K562 (cell line): ENCODE data around the gene ZFAND2B. TPM values are rescaled to one million over a fixed set of nuclear protein-coding genes. Genes with fewer than 3 reads are reported as not detected.

ENCODE experiments used
- ATAC-seq: fragments of 200-7000 bp; cut with Tn5 transposase; 3 replicates; pipeline ENCODE4 v1.9.1; 2020; ENCODE audit warnings: moderate library complexity
- BruUV-seq: library from RNA; stranded (reverse); fragments of 400-500 nt; replicated peaks from 2 replicates; lab custom pipeline; 2021; lab: Mats Ljungman, UMichigan
- CTCF ChIA-PET: fragments of 300-600 bp; formaldehyde crosslinking; extraction: SDS; loops from one replicate; lab custom pipeline; 2021; ENCODE audit warnings: low intra/inter-chr PET ratio; lab: Yijun Ruan, JAX
- POLR2A ChIA-PET: fragments of 300-600, 350-650 bp; sonication (Branson Sonifier 250); formaldehyde crosslinking; extraction: SDS; loops from one replicate; lab custom pipeline; 2021; ENCODE audit warnings: antibody characterized with exemption, inconsistent platforms; lab: Yijun Ruan, JAX
- DNase-seq, 4 experiments: peaks; one replicate each; pipeline versions ENCODE4 v3.0.0 to v3.0.0-alpha.2; 2011 to 2018; ENCODE audit warnings: low spot score in 3 of 4, mixed read lengths in 3 of 4; ENCODE audit errors: extremely low read depth in 1 of 4
- FAIRE-seq: peaks from 2 replicates; lab custom pipeline; 2011; peaks lifted over from hg19 to GRCh38; lab: Jason Lieb, UNC
- H2AFZ ChIP-seq: 2 replicates; pipeline ENCODE4 v1.6.0; 2011; ENCODE audit warnings: low read depth, low read length, control low read depth, inconsistent platforms
- H3K27ac ChIP-seq: fragments of 200-600 bp; 3 replicates; pipeline ENCODE4 v1.8.0; 2011; ENCODE audit warnings: low read depth, mild to moderate bottlenecking, control low read depth, inconsistent platforms, low read length, moderate library complexity, mixed read lengths; ENCODE audit errors: extremely low read depth
- H3K27me3 ChIP-seq, 2 experiments: fragments of 300-600 bp in 1 of 2; 2 replicates in 1 of 2; 3 replicates in 1 of 2; pipeline versions ENCODE4 v1.6.0 to v1.8.0; 2011; ENCODE audit warnings: inconsistent platforms in 2 of 2, low read length in 2 of 2, mild to moderate bottlenecking in 1 of 2, mixed read lengths in 1 of 2, moderate library complexity in 1 of 2; ENCODE audit not compliant: control insufficient read depth in 2 of 2, insufficient read depth in 2 of 2
- H3K36me3 ChIP-seq: fragments of 300-600 bp; 3 replicates; pipeline ENCODE4 v1.8.0; 2011; ENCODE audit warnings: mild to moderate bottlenecking, low read length, inconsistent platforms; ENCODE audit not compliant: control insufficient read depth, insufficient read depth
- H3K4me1 ChIP-seq, 2 experiments: fragments of 200-600 bp in 1 of 2; replicated peaks in 1 of 2; 2 replicates in 1 of 2; 3 replicates in 1 of 2; pipeline versions ENCODE4 v1.5.1 to v1.8.0; 2011; ENCODE audit warnings: inconsistent platforms in 2 of 2, low read length in 2 of 2, mild to moderate bottlenecking in 1 of 2, mixed read lengths in 1 of 2, moderate library complexity in 1 of 2; ENCODE audit not compliant: control insufficient read depth in 2 of 2, insufficient read depth in 2 of 2
- H3K4me2 ChIP-seq: 2 replicates; pipeline ENCODE4 v1.6.1; 2011; ENCODE audit warnings: low read length, control low read depth, inconsistent platforms, mixed read lengths; ENCODE audit not compliant: insufficient read depth
- H3K4me3 ChIP-seq: fragments of 200-600 bp; sonication (generic), shearing (Covaris generic); 2 replicates; pipeline ENCODE4 v1.5.1; 2016; ENCODE audit warnings: control low read depth, inconsistent platforms
- H3K79me2 ChIP-seq: fragments of 200-600 bp; 3 replicates; pipeline ENCODE4 v1.8.0; 2011; ENCODE audit warnings: low read length, inconsistent platforms; ENCODE audit not compliant: control insufficient read depth, insufficient read depth
- H3K9ac ChIP-seq, 2 experiments: 2 replicates each; pipeline versions ENCODE4 v1.6.0 to v1.6.1; 2011; ENCODE audit warnings: low read depth in 2 of 2, low read length in 2 of 2, control low read depth in 1 of 2, inconsistent platforms in 1 of 2, mild to moderate bottlenecking in 1 of 2, mixed read lengths in 1 of 2; ENCODE audit not compliant: insufficient read depth in 1 of 2
- H3K9me1 ChIP-seq: one replicate; pipeline ENCODE4 v1.6.0; 2011; ENCODE audit warnings: inconsistent platforms, mild to moderate bottlenecking, low read length, moderate library complexity; ENCODE audit not compliant: control insufficient read depth, insufficient read depth
- H3K9me3 ChIP-seq: replicated peaks from 2 replicates; pipeline ENCODE4 v1.5.1; 2011; ENCODE audit warnings: low read depth, low read length, inconsistent platforms; ENCODE audit not compliant: control insufficient read depth, insufficient read depth
- H4K20me1 ChIP-seq: replicated peaks from 2 replicates; pipeline ENCODE4 v1.6.1; 2011; ENCODE audit warnings: low read length, inconsistent platforms, mixed read lengths; ENCODE audit not compliant: control insufficient read depth, insufficient read depth
- BRD9 ChIP-seq: fragments of 450-650 bp; IDR thresholded peaks from 2 replicates; pipeline ENCODE4 v1.6.1; 2018; ENCODE audit warnings: low read depth; ENCODE audit not compliant: partially characterized antibody
- CBFA2T3 ChIP-seq: fragments of 450-650 bp; IDR thresholded peaks from 2 replicates; pipeline ENCODE4 v1.6.1; 2017
- FOXJ2 ChIP-seq: fragments of 200-800 bp; sonication (Bioruptor generic); IDR thresholded peaks from 2 replicates; pipeline ENCODE4 v1.6.1; 2016; ENCODE audit warnings: missing genetic modification characterization, missing compliant biosample characterization
- FUS ChIP-seq: fragments of 200-400 bp; formaldehyde crosslinking; optimal IDR thresholded peaks from 2 replicates; pipeline ENCODE3; 2017; ENCODE audit warnings: low read depth, low read length
- RBM14 ChIP-seq: fragments of 200-400 bp; formaldehyde crosslinking; IDR thresholded peaks from 2 replicates; pipeline ENCODE4 v1.6.1; 2018; ENCODE audit warnings: low read depth, mild to moderate bottlenecking, low read length, moderate library complexity, borderline replicate concordance; ENCODE audit not compliant: insufficient read depth
- RCOR1 ChIP-seq, 2 experiments: IDR thresholded peaks; 2 replicates each; pipeline ENCODE4 v1.6.1; 2012; ENCODE audit warnings: low read depth in 2 of 2, low read length in 2 of 2, borderline replicate concordance in 1 of 2, improper control_type of control experiment in 1 of 2
- TAF7 ChIP-seq: fragments of 450-650 bp; IDR thresholded peaks from 2 replicates; pipeline ENCODE4 v1.6.1; 2016; ENCODE audit warnings: missing genetic modification characterization, missing compliant biosample characterization
- ZBTB40 ChIP-seq, 2 experiments: fragments of 450-650 bp in 1 of 2; sonication (generic) in 1 of 2; formaldehyde crosslinking in 1 of 2; IDR thresholded peaks; 2 replicates each; pipeline versions ENCODE4 v1.7.1 to v1.9.0; 2016 to 2022; ENCODE audit warnings: inconsistent platforms in 1 of 2, mild to moderate bottlenecking in 1 of 2, missing genetic modification reagents in 1 of 2
- ZNF584 ChIP-seq: fragments of 200-800 bp; sonication (Bioruptor generic); IDR thresholded peaks from 2 replicates; pipeline ENCODE4 v1.6.1; 2016; ENCODE audit warnings: low read depth, mild to moderate bottlenecking, missing genetic modification characterization, missing compliant biosample characterization
- ZNF764 ChIP-seq: fragments of 250-450 bp; sonication (Bioruptor Pico); IDR thresholded peaks from 2 replicates; pipeline ENCODE4 v1.4.0; 2020; ENCODE audit warnings: low read depth, mild to moderate bottlenecking, moderate library complexity
- WGBS: fragments of 100-300 bp; shearing (Covaris generic); methylation state at CpG from one replicate; pipeline ENCODE4 v1.1.6; 2016; ENCODE audit warnings: low coverage, mixed read lengths; ENCODE audit not compliant: insufficient coverage; ENCODE audit errors: missing lambda C conversion rate; 5-methylcytosine and 5-hydroxymethylcytosine counted together
- in situ Hi-C: fragments of 300-500 bp; cut with MboI; formaldehyde crosslinking; loops from 4 replicates; pipeline ENCODE4 v1.15.0; 2018; ENCODE audit warnings: inconsistent platforms, mixed read lengths
- intact Hi-C: fragments of 100-400 bp; cut with micrococcal nuclease; formaldehyde crosslinking; loops from 2 replicates; pipeline ENCODE4 v1.14.2; 2022
- polyA plus RNA-seq, 8 experiments: library from polyadenylated mRNA; depleted of rRNA in 4 of 8; stranded (reverse) in 5 of 8; unstranded in 3 of 8; fragments of >200 nt; fragmentation: Nextera tagmentation in 2 of 8; fragmentation: Illumina TruSeq in 1 of 8; extraction: Ambion mirVana in 2 of 8; extraction: Trizol in 1 of 8; gene quantifications; 2 replicates each; pipeline versions ENCODE4 v1.2.1 to v1.2.3, GENCODE V29; 2011 to 2014; ENCODE audit warnings: inconsistent platforms in 1 of 8, missing spikeins in 1 of 8
- total RNA-seq, 7 experiments: library from RNA; depleted of rRNA in 6 of 7; stranded (reverse); fragments of >200 nt in 6 of 7; fragmentation: Illumina TruSeq in 2 of 7; extraction: Trizol in 2 of 7; gene quantifications; 2 replicates each; pipeline versions ENCODE4 v1.2.1 to v1.2.3, GENCODE V29; 2011 to 2021; ENCODE audit warnings: low replicate concordance in 1 of 7
- TF ChIP-seq, protein P1 (sequence below): IDR thresholded peaks from 2 replicates; pipeline ENCODE4 v1.6.1; 2014; ENCODE audit warnings: antibody characterized with exemption

Gene ZFAND2B
- total and polyA plus RNA-seq, 9 of the 15 experiments (the other 6 are each of a cell fraction or from before 2014, with no cell fraction given): 9.9 to 33.3 (median 26.1) TPM

- no peak overlapping the region for H2AFZ ChIP-seq
- in situ Hi-C loops: no loop called here
- DNase-seq: no peak
- TF ChIP-seq BRD9 (no peak), RBM14 (no peak), FOXJ2 (tag) (no peak), TAF7 (tag) (no peak), CBFA2T3 (no peak), FUS (no peak), ZBTB40 (IDR thresholded peaks at IDR 0.05) (no peak), ZBTB40 (CRISPR knock-in tag; IDR thresholded peaks at IDR 0.05) (no peak), RCOR1 (IDR thresholded peaks at IDR 0.05; ENCODE audit: borderline replicate concordance in 1 of 2, low read depth in 2 of 2, low read length in 2 of 2) (no peak), ZNF764 (CRISPR knock-in tag) (no peak), ZNF584 (CRISPR knock-in tag) (no peak)
- TF ChIP-seq, protein P1, sequence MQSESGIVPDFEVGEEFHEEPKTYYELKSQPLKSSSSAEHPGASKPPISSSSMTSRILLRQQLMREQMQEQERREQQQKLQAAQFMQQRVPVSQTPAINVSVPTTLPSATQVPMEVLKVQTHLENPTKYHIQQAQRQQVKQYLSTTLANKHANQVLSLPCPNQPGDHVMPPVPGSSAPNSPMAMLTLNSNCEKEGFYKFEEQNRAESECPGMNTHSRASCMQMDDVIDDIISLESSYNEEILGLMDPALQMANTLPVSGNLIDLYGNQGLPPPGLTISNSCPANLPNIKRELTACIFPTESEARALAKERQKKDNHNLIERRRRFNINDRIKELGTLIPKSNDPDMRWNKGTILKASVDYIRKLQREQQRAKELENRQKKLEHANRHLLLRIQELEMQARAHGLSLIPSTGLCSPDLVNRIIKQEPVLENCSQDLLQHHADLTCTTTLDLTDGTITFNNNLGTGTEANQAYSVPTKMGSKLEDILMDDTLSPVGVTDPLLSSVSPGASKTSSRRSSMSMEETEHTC: no peak
Observed at GRCh38 chr2:219167997-219168396, 38.6 kb upstream of the ZFAND2B start.

More at GRCh38 chr2:219167997-219168396, 38.6 kb upstream of the ZFAND2B start:
- Histone ChIP-seq H3K4me3 (no peak overlapping the region), H4K20me1 (no peaks in the 10 kb centered on the region), H3K4me1 (peaks cover 3 to 4% of the 10 kb centered on the region in 2 experiments; a peak in 3 of 5 replicates), H3K4me2 (no peak overlapping the region), H3K9me3 (no peaks in the 10 kb centered on the region), H3K9me1 (no peaks in the 10 kb centered on the region), H3K79me2 (no peaks in the 10 kb centered on the region), H3K9ac (no peak overlapping the region), H3K27ac (no peak overlapping the region), H3K36me3 (peaks cover 12% of the 10 kb centered on the region; the same call in 2 of the 3 replicates), H3K27me3 (no peaks in the 10 kb centered on the region)
- intact Hi-C loops: no loop called here
- no peak for ATAC-seq
- 26% methylated on average over 5 of the region's 5 CpGs for WGBS
- no TSS peak for BruUV-seq
- CTCF ChIA-PET: no interaction called here
- FAIRE-seq: no peak
- POLR2A ChIA-PET: no interaction called here
